ENCODE results near the gene INPP5A.

Gene INPP5A

DNA sequence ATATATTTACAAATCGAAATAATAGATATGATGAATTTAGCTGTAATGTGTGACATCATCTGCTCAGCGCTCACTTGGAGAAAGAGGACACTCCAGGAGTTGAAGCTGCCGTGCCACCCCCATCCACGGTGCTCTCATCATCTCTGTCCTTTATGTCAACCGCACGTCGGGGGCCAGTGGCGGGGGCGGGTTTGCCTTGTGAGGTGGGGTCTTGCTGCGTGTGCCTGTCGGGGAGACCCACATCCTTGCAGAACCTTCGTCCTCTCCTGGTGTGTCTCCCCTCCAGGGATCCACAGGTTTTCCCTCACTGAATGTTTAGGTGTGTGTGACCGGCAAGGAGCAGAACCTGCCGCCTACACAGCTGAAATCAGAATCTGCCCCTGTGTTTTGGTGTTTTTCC, 71.6 kb downstream of the INPP5A start:
- Histone ChIP-seq H3K27ac (ENCODE audit: low read length) (no peak overlapping the region), H3F3A (ENCODE audit: insufficient read depth, low read length) (no peaks in the 10 kb centered on the region), H2AFZ (ENCODE audit: low read length) (no peak overlapping the region), H3K4me2 (ENCODE audit: low read depth, low read length) (no peak overlapping the region), H3K9me2 (replicated peaks; ENCODE audit: insufficient read depth, low read length) (no peaks in the 10 kb centered on the region), H3K4me1 (ENCODE audit: low read length) (no peaks in the 10 kb centered on the region), H3K36me3 (replicated peaks; ENCODE audit: insufficient read depth, low read length) (no peaks in the 10 kb centered on the region), H3K9ac (ENCODE audit: low read length) (no peak overlapping the region), H3K9me3 (replicated peaks; ENCODE audit: insufficient read depth, low read length) (no peaks in the 10 kb centered on the region), H4K20me1 (ENCODE audit: insufficient read depth, low read length) (no peaks in the 10 kb centered on the region), H3K79me2 (ENCODE audit: low read length) (no peaks in the 10 kb centered on the region), H3K4me3 (ENCODE audit: low read length) (no peak overlapping the region), H3K27me3 (replicated peaks; ENCODE audit: insufficient read depth, low read length) (no peaks in the 10 kb centered on the region)
- no peak for DNase-seq
- TF ChIP-seq EZH2 (optimal IDR thresholded peaks at IDR 0.05; ENCODE audit: low read depth, low read length) (no peak), EZH2phosphoT487 (IDR thresholded peaks at IDR 0.05; ENCODE audit: low read length) (no peak)
- TF ChIP-seq, protein P1, sequence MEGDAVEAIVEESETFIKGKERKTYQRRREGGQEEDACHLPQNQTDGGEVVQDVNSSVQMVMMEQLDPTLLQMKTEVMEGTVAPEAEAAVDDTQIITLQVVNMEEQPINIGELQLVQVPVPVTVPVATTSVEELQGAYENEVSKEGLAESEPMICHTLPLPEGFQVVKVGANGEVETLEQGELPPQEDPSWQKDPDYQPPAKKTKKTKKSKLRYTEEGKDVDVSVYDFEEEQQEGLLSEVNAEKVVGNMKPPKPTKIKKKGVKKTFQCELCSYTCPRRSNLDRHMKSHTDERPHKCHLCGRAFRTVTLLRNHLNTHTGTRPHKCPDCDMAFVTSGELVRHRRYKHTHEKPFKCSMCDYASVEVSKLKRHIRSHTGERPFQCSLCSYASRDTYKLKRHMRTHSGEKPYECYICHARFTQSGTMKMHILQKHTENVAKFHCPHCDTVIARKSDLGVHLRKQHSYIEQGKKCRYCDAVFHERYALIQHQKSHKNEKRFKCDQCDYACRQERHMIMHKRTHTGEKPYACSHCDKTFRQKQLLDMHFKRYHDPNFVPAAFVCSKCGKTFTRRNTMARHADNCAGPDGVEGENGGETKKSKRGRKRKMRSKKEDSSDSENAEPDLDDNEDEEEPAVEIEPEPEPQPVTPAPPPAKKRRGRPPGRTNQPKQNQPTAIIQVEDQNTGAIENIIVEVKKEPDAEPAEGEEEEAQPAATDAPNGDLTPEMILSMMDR (IDR thresholded peaks at IDR 0.05; ENCODE audit: low read length): no peak

DNA sequence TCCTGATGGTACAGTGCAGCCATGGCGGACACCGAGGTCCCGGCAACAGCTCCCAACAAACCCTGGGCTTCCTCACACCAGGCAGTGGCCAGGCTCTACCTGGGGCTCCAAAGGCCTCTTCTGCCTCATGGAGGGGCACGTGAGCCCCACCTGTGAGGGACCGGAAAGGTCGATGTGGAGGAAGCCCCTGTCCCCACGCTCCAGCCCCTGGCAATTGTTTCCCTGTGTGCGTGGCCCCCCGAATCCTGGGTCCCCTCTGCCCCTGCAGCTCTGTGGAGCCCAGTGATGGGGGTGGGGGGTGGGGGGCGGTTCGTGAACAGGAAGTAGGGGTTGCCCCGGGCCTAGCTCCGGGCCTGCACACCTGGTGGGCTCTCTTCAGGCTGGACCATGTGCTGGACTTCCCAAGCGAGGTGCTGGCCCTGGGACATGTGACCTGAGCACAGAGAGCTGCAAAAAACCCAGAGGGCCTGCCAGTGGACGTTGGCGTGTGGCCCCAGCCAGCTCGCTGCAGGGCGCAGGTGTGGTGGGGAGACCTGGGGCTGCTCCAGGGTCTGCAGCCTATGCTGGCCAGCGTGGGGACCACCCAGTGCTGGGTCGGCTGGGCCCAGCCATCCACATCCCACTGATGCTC, 72.6 kb downstream of the INPP5A start:
- Histone ChIP-seq H3K4me2 (ENCODE audit: low read depth, low read length) (no peak overlapping the region), H3K9me3 (replicated peaks; ENCODE audit: insufficient read depth, low read length) (no peaks in the 10 kb centered on the region), H3K79me2 (ENCODE audit: low read length) (no peaks in the 10 kb centered on the region), H3K9ac (ENCODE audit: low read length) (no peak overlapping the region), H3K27me3 (replicated peaks; ENCODE audit: insufficient read depth, low read length) (no peaks in the 10 kb centered on the region), H3K4me3 (ENCODE audit: low read length) (no peak overlapping the region), H3K4me1 (ENCODE audit: low read length) (no peaks in the 10 kb centered on the region), H2AFZ (ENCODE audit: low read length) (no peak overlapping the region), H4K20me1 (ENCODE audit: insufficient read depth, low read length) (no peaks in the 10 kb centered on the region), H3K27ac (ENCODE audit: low read length) (no peak overlapping the region), H3K36me3 (replicated peaks; ENCODE audit: insufficient read depth, low read length) (no peaks in the 10 kb centered on the region), H3F3A (ENCODE audit: insufficient read depth, low read length) (no peaks in the 10 kb centered on the region), H3K9me2 (replicated peaks; ENCODE audit: insufficient read depth, low read length) (no peaks in the 10 kb centered on the region)
- DNase-seq: no peak
- TF ChIP-seq, protein P1 (IDR thresholded peaks at IDR 0.05; ENCODE audit: low read length): no peak
- TF ChIP-seq EZH2phosphoT487 (IDR thresholded peaks at IDR 0.05; ENCODE audit: low read length): no peak
- TF ChIP-seq EZH2 (optimal IDR thresholded peaks at IDR 0.05; ENCODE audit: low read depth, low read length): no peak

DNA sequence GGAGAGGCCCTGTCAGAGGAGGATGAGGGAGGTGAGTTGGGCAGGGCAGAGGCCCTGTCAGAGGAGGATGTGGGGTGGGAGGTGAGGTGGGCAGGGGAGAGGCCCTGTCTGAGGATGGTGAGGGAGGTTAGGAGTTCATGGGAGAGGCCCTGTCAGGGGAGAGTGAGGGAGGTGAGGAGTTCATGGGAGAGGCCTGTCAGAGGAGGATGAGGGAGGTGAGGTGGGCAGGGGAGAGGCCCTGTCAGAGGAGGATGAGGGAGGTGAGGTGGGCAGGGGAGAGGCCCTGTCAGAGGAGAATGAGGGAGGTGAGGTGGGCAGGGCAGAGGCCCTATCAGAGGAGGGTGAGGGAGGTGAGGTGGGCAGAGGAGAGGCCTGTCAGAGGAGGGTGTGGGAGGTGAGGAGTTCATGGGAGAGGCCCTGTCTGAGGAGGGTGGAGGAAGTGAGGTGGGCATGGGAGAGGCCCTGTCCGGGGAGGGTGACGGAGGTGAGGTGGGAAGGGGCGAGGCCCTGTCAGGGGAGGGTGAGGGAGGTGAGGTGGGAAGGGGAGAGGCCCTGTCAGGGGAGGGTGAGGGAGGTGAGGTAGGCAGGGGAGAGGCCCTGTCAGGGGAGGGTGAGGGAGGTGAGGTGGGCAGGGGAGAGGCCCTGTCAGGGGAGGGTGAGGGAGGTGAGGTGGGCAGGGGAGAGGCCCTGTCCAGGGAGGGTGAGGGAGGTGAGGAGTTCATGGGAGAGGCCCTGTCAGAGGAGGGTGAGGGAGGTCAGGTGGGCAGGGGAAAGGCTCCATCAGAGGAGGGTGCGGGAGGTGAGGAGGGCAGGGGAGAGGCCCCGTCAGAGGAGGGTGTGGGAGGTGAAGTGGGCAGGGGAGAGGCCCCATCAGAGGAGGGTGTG, 73.7 kb downstream of the INPP5A start:
- no peak overlapping the region for H3K27ac ChIP-seq (ENCODE audit: low read length)
- no peaks in the 10 kb centered on the region for H4K20me1 ChIP-seq (ENCODE audit: insufficient read depth, low read length)
- no peaks in the 10 kb centered on the region for H3K9me2 ChIP-seq (replicated peaks; ENCODE audit: insufficient read depth, low read length)

More for the DNA sequence above, 73.7 kb downstream of the INPP5A start:
- no peak for DNase-seq
- Histone ChIP-seq H3K4me2 (ENCODE audit: low read depth, low read length) (no peak overlapping the region), H3F3A (ENCODE audit: insufficient read depth, low read length) (no peaks in the 10 kb centered on the region), H3K4me3 (ENCODE audit: low read length) (no peak overlapping the region), H3K9me3 (replicated peaks; ENCODE audit: insufficient read depth, low read length) (no peaks in the 10 kb centered on the region), H2AFZ (ENCODE audit: low read length) (no peak overlapping the region), H3K4me1 (ENCODE audit: low read length) (no peaks in the 10 kb centered on the region), H3K27me3 (replicated peaks; ENCODE audit: insufficient read depth, low read length) (no peaks in the 10 kb centered on the region), H3K36me3 (replicated peaks; ENCODE audit: insufficient read depth, low read length) (no peaks in the 10 kb centered on the region), H3K79me2 (ENCODE audit: low read length) (no peaks in the 10 kb centered on the region), H3K9ac (ENCODE audit: low read length) (no peak overlapping the region)
- TF ChIP-seq, protein P1 (IDR thresholded peaks at IDR 0.05; ENCODE audit: low read length): no peak
- TF ChIP-seq EZH2phosphoT487 (IDR thresholded peaks at IDR 0.05; ENCODE audit: low read length): no peak
- TF ChIP-seq EZH2 (optimal IDR thresholded peaks at IDR 0.05; ENCODE audit: low read depth, low read length): no peak
